Activated T-cell treated with anti-CD3 and anti-CD28 coated beads, Interleukin-2, amount 50 U/mL, for 24 hours (primary cell): ENCODE measurements around the gene SELENOH.
A peak's percentile ranks its signal among the peaks of the same experiment; 100 is the strongest.

Experiments used
- DNase-seq: peaks from one replicate; pipeline ENCODE4 v3.0.0-alpha.2; 2020
- H3K27ac Mint-ChIP-seq: 2 replicates; pipeline ENCODE4 v1.8.0; 2020; ENCODE audit warnings: mild to moderate bottlenecking, mixed read lengths
- H3K27me3 Mint-ChIP-seq: 2 replicates; pipeline ENCODE4 v1.8.0; 2020; ENCODE audit warnings: mixed read lengths
- H3K36me3 Mint-ChIP-seq: 2 replicates; pipeline ENCODE4 v1.8.0; 2020; ENCODE audit warnings: low read depth, mixed read lengths
- H3K4me1 Mint-ChIP-seq: 2 replicates; pipeline ENCODE4 v1.8.0; 2020; ENCODE audit warnings: low read depth, mixed read lengths
- H3K4me3 Mint-ChIP-seq: 2 replicates; pipeline ENCODE4 v1.8.0; 2020; ENCODE audit warnings: mild to moderate bottlenecking, moderate library complexity, mixed read lengths
- H3K9me3 Mint-ChIP-seq: 2 replicates; pipeline ENCODE4 v1.8.0; 2020; ENCODE audit warnings: mixed read lengths

The SELENOH gene

GRCh38 chr11:57728829-57729228, 12.5 kb upstream of the SELENOH start:
- Mint-ChIP-seq H3K36me3 (peaks cover 63% of the 10 kb centered on the region), H3K4me3 (no peak overlapping the region), H3K27ac (peak overlapping the region; percentile 76), H3K9me3 (no peaks in the 10 kb centered on the region), H3K27me3 (no peaks in the 10 kb centered on the region), H3K4me1 (peaks cover 23% of the 10 kb centered on the region)
- no peak for DNase-seq

- Mint-ChIP-seq H3K9me3 (no peaks in the 10 kb centered on the region), H3K36me3 (peaks cover 63% of the 10 kb centered on the region), H3K27me3 (no peaks in the 10 kb centered on the region), H3K4me3 (no peak overlapping the region), H3K4me1 (peaks cover 23% of the 10 kb centered on the region), H3K27ac (no peak overlapping the region)
- DNase-seq, result no peak
Measured at GRCh38 chr11:57729479-57729878, 11.8 kb upstream of the SELENOH start.

DNA sequence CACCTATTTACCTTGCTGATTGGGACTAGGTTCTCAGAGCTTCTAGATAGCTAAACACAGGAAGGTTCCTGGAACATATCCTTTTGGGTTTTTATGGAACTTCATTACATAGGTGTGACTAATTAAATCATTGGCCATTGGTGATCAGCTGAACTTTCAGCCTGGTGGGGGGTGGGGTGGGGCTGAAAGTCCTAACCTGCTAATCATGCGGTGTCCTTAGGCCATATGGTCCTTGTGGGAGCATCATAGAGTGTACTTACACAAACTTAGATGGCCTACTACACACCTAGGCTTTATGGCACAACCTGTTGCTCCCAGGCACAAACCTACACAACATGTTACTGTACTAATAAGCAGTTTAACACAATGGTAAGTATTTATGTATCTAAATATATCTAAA, 8.6 kb upstream of the SELENOH start:
- Mint-ChIP-seq H3K4me3 (no peak overlapping the region), H3K27me3 (no peaks in the 10 kb centered on the region), H3K9me3 (no peaks in the 10 kb centered on the region), H3K27ac (no peak overlapping the region), H3K4me1 (peaks cover 22% of the 10 kb centered on the region), H3K36me3 (peaks cover 75% of the 10 kb centered on the region)
- no peak for DNase-seq

DNA sequence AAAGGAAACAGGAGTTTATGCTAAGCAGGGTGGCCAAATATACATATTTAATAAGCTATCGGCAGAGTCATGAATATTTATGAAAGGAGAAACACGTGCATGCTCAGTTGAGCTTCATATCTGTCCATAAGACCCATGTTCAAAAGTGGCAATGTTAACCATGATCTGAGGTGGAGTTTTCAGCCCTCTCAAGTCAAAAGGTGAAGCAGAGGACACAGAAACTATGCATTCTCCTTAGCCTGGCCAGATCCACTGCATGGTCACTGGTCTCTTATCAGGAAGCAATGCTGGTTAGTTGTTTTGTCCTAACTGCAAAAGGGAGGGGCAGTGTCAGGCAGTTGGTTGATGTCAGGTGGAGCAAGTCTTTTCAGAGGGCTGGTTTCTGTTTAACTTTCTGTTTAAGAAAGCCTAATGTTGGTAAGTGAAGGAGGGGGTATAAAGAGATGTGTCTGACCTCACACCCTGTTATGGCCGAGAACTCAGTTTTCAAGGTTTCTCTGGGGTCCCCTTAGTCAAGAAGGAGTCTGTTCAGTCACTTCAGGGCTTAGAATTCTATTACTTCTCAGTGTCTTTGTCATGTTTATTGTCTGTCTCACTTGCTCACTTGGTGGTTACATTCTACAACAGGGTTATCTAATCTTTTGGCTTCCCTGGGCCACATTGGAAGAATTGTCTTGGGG, 5.5 kb upstream of the SELENOH start:
- Mint-ChIP-seq H3K36me3 (peaks cover 84% of the 10 kb centered on the region), H3K9me3 (no peaks in the 10 kb centered on the region), H3K4me1 (peaks cover 17% of the 10 kb centered on the region), H3K4me3 (no peak overlapping the region), H3K27me3 (no peaks in the 10 kb centered on the region), H3K27ac (peak overlapping the region; percentile 71)
- DNase-seq, result no peak

DNA sequence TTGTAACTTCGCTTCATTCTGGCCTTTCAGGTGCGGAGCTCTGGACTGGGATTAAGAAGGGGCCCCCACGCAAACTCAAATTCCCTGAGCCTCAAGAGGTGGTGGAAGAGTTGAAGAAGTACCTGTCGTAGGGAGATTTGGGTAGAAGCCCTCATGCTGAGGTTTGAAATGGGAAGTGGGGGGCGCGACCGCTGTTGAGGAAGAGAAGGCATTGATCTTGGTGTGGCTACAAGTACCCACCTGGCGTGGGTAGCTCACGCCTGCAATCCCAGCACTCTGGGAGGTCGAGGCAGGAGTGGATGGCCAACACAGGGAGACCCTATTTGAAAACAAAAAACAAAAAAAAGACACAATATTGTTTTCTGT, 779 bp downstream of the SELENOH start:
- H3K9me3 Mint-ChIP-seq, result no peaks in the 10 kb centered on the region
- no peak for DNase-seq
- H3K36me3 Mint-ChIP-seq, result peaks cover 98% of the 10 kb centered on the region
- peak overlapping the region; percentile 99 for H3K4me3 Mint-ChIP-seq
- peaks cover 54% of the 10 kb centered on the region for H3K4me1 Mint-ChIP-seq
- H3K27ac Mint-ChIP-seq, result peak overlapping the region; percentile 100
- H3K27me3 Mint-ChIP-seq, result no peaks in the 10 kb centered on the region

GRCh38 chr11:57744357-57744756, 3.1 kb downstream of the SELENOH start:
- Mint-ChIP-seq H3K9me3 (no peaks in the 10 kb centered on the region), H3K4me1 (peaks cover 60% of the 10 kb centered on the region), H3K27ac (peak overlapping the region; percentile 88), H3K27me3 (no peaks in the 10 kb centered on the region), H3K36me3 (peaks cover 91% of the 10 kb centered on the region), H3K4me3 (peak overlapping the region; percentile 39)
- DNase-seq, result no peak

- Mint-ChIP-seq H3K36me3 (peaks cover 86% of the 10 kb centered on the region), H3K9me3 (no peaks in the 10 kb centered on the region), H3K4me3 (no peak overlapping the region), H3K27ac (peak overlapping the region; percentile 88), H3K4me1 (peaks cover 58% of the 10 kb centered on the region), H3K27me3 (no peaks in the 10 kb centered on the region)
- DNase-seq, result no peak
Measured at GRCh38 chr11:57745206-57745605, 3.9 kb downstream of the SELENOH start.

GRCh38 chr11:57746920-57747319, 5.6 kb downstream of the SELENOH start:
- H3K4me3 Mint-ChIP-seq, result no peak overlapping the region
- H3K4me1 Mint-ChIP-seq, result peaks cover 53% of the 10 kb centered on the region
- H3K36me3 Mint-ChIP-seq, result peaks cover 73% of the 10 kb centered on the region
- H3K27ac Mint-ChIP-seq, result peak overlapping the region; percentile 88
- H3K27me3 Mint-ChIP-seq, result no peaks in the 10 kb centered on the region
- no peaks in the 10 kb centered on the region for H3K9me3 Mint-ChIP-seq
- no peak for DNase-seq

DNA sequence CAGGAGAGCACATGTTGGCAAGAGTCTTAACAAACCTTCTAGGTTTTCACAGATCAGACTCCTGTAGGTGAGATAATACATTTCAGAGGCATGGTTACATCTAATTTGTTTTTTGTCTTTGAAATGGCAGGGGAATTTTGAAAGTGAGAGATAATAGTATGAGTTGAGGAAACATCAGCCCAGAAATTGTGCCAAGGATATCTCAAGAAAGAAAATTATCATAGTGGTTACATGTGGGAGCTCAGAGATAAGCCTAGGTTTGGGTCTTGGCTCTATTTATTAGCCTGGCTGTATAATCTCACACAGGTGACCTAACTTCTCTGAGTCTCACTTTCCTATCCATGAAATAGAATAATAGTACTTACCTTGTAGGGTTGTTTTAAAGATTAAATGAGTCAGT, 9.9 kb downstream of the SELENOH start:
- Mint-ChIP-seq H3K4me3 (no peak overlapping the region), H3K9me3 (no peaks in the 10 kb centered on the region), H3K36me3 (peaks cover 32% of the 10 kb centered on the region), H3K4me1 (peaks cover 17% of the 10 kb centered on the region), H3K27ac (peak overlapping the region; percentile 65), H3K27me3 (no peaks in the 10 kb centered on the region)
- DNase-seq, result no peak

DNA sequence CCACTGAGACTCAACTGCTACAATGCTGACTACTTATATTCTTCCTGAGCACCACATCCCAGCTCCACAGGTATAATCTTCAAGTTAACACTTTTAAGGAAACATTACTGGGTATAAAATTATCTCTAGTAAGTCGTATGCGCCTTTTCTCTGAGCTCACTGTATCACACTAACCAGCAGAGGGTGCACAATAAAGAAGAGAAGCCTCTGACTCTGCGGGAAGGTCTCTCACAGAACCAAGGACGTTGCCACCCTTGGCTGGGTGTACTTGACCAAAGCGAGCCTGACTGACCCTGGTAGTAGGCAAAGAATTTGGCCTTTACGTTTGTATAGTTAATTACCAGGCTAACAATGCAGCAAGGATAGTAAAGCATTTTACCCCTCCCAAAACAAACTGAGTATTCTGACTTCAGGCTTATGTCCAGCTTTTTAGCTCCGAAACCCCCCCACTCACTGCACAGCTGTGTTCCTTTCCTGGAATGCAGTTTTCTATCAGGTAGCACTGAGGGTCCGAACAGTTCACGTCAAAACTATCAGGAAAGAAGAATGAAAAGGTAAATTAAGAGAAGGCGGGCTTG, 10.5 kb downstream of the SELENOH start, which contains the start of gene BTBD18:
Gene BTBD18 (minus strand): TSS at position 144 of the 578 bp plus-strand sequence. CDS start 631 bp downstream, outside the sequence.
- no peak within 1 kb of the TSS for H3K4me3 Mint-ChIP-seq
- no peaks in the 10 kb centered on the region for H3K9me3 Mint-ChIP-seq
- H3K27me3 Mint-ChIP-seq, result no peaks in the 10 kb centered on the region
- H3K4me1 Mint-ChIP-seq, result peaks cover 14% of the 10 kb centered on the region
- H3K27ac Mint-ChIP-seq, result peak within 1 kb of the TSS; percentile 65
- peaks cover 26% of the 10 kb centered on the region for H3K36me3 Mint-ChIP-seq
- no peak for DNase-seq

- no peaks in the 10 kb centered on the region for H3K9me3 Mint-ChIP-seq
- H3K4me1 Mint-ChIP-seq, result peaks cover 8% of the 10 kb centered on the region
- peaks cover 20% of the 10 kb centered on the region for H3K36me3 Mint-ChIP-seq
- no peaks in the 10 kb centered on the region for H3K27me3 Mint-ChIP-seq
- H3K27ac Mint-ChIP-seq, result peak overlapping the region; percentile 38
- no peak overlapping the region for H3K4me3 Mint-ChIP-seq
- no peak for DNase-seq
Measured at GRCh38 chr11:57752954-57753353, 11.7 kb downstream of the SELENOH start.

GRCh38 chr11:57758174-57758573, 16.9 kb downstream of the SELENOH start:
- H3K27ac Mint-ChIP-seq, result no peak overlapping the region
- H3K4me3 Mint-ChIP-seq, result no peak overlapping the region
- no peaks in the 10 kb centered on the region for H3K27me3 Mint-ChIP-seq
- H3K36me3 Mint-ChIP-seq, result peaks cover 3% of the 10 kb centered on the region
- no peaks in the 10 kb centered on the region for H3K9me3 Mint-ChIP-seq
- no peak for DNase-seq
- peaks cover 21% of the 10 kb centered on the region for H3K4me1 Mint-ChIP-seq

- H3K36me3 Mint-ChIP-seq, result peaks cover 3% of the 10 kb centered on the region
Measured at GRCh38 chr11:57761301-57762234, 20.3 kb downstream of the SELENOH start, which contains the start of gene CTNND1. CTNND1 (plus strand) TSS chr11:57761802; CDS start chr11:57791479, 29,677 bp downstream.

GRCh38 chr11:57762235-57762861, 21.1 kb downstream of the SELENOH start:
- Mint-ChIP-seq H3K36me3 (peaks cover 3% of the 10 kb centered on the region), H3K4me3 (peak overlapping the region; percentile 68), H3K27ac (no peak overlapping the region), H3K27me3 (no peaks in the 10 kb centered on the region), H3K9me3 (no peaks in the 10 kb centered on the region), H3K4me1 (peaks cover 31% of the 10 kb centered on the region)
- no peak for DNase-seq

More at GRCh38 chr11:57761301-57762234, 20.3 kb downstream of the SELENOH start, which contains the start of gene CTNND1:
- Mint-ChIP-seq H3K27ac (peak within 1 kb of the TSS; percentile 24), H3K27me3 (no peaks in the 10 kb centered on the region), H3K4me1 (peaks cover 31% of the 10 kb centered on the region), H3K4me3 (peak within 1 kb of the TSS; percentile 68), H3K9me3 (no peaks in the 10 kb centered on the region)
- no peak for DNase-seq
